Stomach (tissue), 9 donors: ENCODE measurements around the gene GPD2. TPM values are rescaled to one million over a fixed set of nuclear protein-coding genes. Genes with fewer than 3 reads are reported as not detected.

Experiments used
- DNase-seq, 2 donors: peaks; one replicate each; pipeline versions ENCODE4 v3.0.0 to v3.0.0-alpha.2; 2013 to 2019
- H3K27ac ChIP-seq, 5 donors: fragments of 200-600 bp in 4 of 5; sonication (generic) in 4 of 5; one replicate each; pipeline ENCODE4 v1.5.1; 2013 to 2019; ENCODE audit warnings: mild to moderate bottlenecking in 1 of 5, moderate library complexity in 1 of 5
- H3K27me3 ChIP-seq, 3 donors: fragments of 200-600 bp; sonication (generic); one replicate each; pipeline ENCODE4 v1.5.1; 2017 to 2019; ENCODE audit warnings: mixed run types in 1 of 3
- H3K36me3 ChIP-seq, 4 donors: fragments of 200-600 bp; sonication (generic); 1 replicate in 3 of 4; 2 replicates in 1 of 4; pipeline ENCODE4 v1.5.1; 2016 to 2019
- H3K4me1 ChIP-seq, 4 donors: fragments of 200-600 bp; sonication (generic); one replicate each; pipeline ENCODE4 v1.5.1; 2016 to 2019
- H3K4me3 ChIP-seq, 4 donors: fragments of 200-600 bp; sonication (generic) in 3 of 4; one replicate each; pipeline ENCODE4 v1.5.1; 2016 to 2019; ENCODE audit warnings: mild to moderate bottlenecking in 1 of 4
- H3K9me3 ChIP-seq, 4 donors: fragments of 200-600 bp; sonication (generic); one replicate each; pipeline ENCODE4 v1.5.1; 2016 to 2019
- CTCF ChIP-seq, 7 experiments: fragments of 450-650 bp in 4 of 7; fragments of 200-600 bp in 3 of 7; sonication (generic) in 3 of 7; IDR thresholded peaks; one replicate each; pipeline ENCODE4 v1.5.1; 2016 to 2019; ENCODE audit warnings: antibody characterized with exemption in 7 of 7, control low read depth in 2 of 7, mild to moderate bottlenecking in 1 of 7
- EP300 ChIP-seq: sonication (generic); formaldehyde crosslinking; IDR thresholded peaks from one replicate; pipeline ENCODE4 v1.6.1; 2017; ENCODE audit warnings: antibody characterized with exemption
- POLR2A ChIP-seq, 4 donors: fragments of 450-650 bp; IDR thresholded peaks; one replicate each; pipeline ENCODE4 v1.6.1; 2016; ENCODE audit warnings: antibody characterized with exemption in 4 of 4, control low read depth in 2 of 4, mild to moderate bottlenecking in 1 of 4, moderate library complexity in 1 of 4
- POLR2AphosphoS5 ChIP-seq, 3 donors: sonication (generic); formaldehyde crosslinking; IDR thresholded peaks; one replicate each; pipeline ENCODE4 v1.6.1; 2016; ENCODE audit warnings: antibody characterized with exemption in 3 of 3
- WGBS, 5 donors: extraction: QIAGEN DNeasy Blood & Tissue Kit in 3 of 5; methylation state at CpG; one replicate each; pipeline versions ENCODE4 v1.1.5 to v1.1.7; 2013 to 2018; 5-methylcytosine and 5-hydroxymethylcytosine counted together
- intact Hi-C: fragments of 100-400 bp; cut with DNase I; formaldehyde crosslinking; loops from one replicate; pipeline ENCODE4 v1.15.1; 2023; ENCODE audit warnings: low total_unique reads
- polyA plus RNA-seq, 3 donors: library from polyadenylated mRNA; stranded (reverse); fragments of 200-250 nt; gene quantifications; one replicate each; pipeline ENCODE4 v1.2.3, GENCODE V29; 2013
- total RNA-seq, 5 donors: library from RNA; depleted of rRNA; stranded (reverse); fragments of >200 nt; gene quantifications; one replicate each; pipeline versions ENCODE4 v1.1.0 to v1.2.3, GENCODE V29; 2014 to 2016
- donor health status: healthy with polysubstance abuse.
- donor health status: Bipolar disorder and iron deficiency.
- donor health status: healthy.

Gene GPD2
- total and polyA plus RNA-seq, 8 donors = 6.2 to 254 (median 11.5) TPM

DNA sequence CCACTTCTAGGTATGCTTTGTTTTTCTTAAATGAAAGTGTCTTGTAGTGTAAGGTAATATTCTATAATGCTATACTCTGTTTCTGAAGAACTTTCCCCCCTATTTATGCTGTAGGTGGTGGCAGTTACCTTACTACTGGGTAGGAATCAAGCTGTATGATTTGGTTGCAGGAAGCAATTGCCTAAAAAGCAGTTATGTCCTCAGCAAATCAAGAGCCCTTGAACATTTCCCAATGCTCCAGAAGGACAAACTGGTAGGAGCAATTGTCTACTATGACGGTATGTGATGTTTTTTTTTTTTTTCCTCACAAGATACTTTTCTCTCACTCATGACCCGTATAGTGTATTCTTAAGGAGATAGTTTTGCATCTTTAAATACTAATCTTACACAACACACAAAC lies 77.0 kb downstream of the GPD2 start:
- no peak overlapping the region for H3K4me3 ChIP-seq
- WGBS, 5 donors = 93 to 98% (median 96%) methylated on average over 2 of the region's 2 CpGs
- no peak for TF ChIP-seq POLR2A (IDR thresholded peaks at IDR 0.05)
- no peak for TF ChIP-seq POLR2AphosphoS5 (IDR thresholded peaks at IDR 0.05)
- no peak for TF ChIP-seq CTCF (IDR thresholded peaks at IDR 0.05)
- TF ChIP-seq EP300 = no peak

DNA sequence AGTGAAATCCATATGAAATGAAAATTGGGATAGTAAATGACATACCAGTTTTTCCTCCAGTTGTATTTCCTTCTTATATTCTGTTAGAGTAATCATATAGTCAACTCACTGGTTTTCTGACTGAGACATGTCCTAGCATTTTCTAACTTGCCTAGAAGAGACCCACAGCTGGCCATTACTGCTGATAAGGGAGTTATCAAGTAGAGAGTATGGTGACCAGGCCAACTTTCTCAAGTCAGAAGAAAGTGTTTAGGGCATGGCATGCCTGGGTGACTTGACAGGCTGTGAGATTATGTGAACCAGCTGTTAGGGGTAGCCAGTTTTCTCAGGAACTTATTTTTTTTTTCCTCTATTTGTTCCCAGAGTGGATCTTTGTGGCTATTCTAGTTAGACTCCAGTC lies 81.2 kb downstream of the GPD2 start:
- Histone ChIP-seq H3K36me3 (peaks cover 0 to 40% (median 37%) of the 10 kb centered on the region in 4 donors), H3K4me3 (no peak overlapping the region), H3K27me3 (no peaks in the 10 kb centered on the region), H3K4me1 (no peaks in the 10 kb centered on the region), H3K27ac (no peak overlapping the region), H3K9me3 (peaks cover 0 to 8% (median 5%) of the 10 kb centered on the region in 4 donors)
- intact Hi-C loops = no loop called here
- DNase-seq = no peak
- no peak for TF ChIP-seq POLR2AphosphoS5 (IDR thresholded peaks at IDR 0.05)
- TF ChIP-seq POLR2A (IDR thresholded peaks at IDR 0.05) = no peak
- TF ChIP-seq CTCF (IDR thresholded peaks at IDR 0.05) = no peak
- TF ChIP-seq EP300 = no peak

More for the DNA sequence above, 77.0 kb downstream of the GPD2 start:
- no peaks in the 10 kb centered on the region for H3K27me3 ChIP-seq
- no peaks in the 10 kb centered on the region for H3K9me3 ChIP-seq
- no peak for DNase-seq
- intact Hi-C loops = no loop called here
- H3K4me1 ChIP-seq = no peaks in the 10 kb centered on the region
- no peak overlapping the region for H3K27ac ChIP-seq
- peaks cover 3 to 50% (median 38%) of the 10 kb centered on the region in 4 donors for H3K36me3 ChIP-seq

DNA sequence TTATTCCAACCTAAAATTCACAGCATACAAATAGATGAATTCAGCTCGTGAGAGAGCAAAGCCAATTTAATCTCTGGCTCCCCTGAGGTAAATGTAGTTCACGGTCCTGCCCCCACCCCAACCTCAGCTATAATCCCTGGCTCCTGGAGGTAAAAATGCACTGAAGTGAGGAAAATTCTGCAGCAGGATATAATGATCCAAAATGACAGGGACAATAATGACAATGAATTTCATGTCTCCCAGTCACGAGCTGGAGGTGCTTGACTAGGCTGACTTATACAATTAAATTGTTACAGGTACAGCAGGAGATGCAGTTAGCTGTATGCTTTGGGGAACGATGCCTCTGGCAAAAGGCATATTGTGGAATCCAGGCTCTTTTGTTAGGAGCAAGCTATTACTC lies 82.0 kb downstream of the GPD2 start:
- Histone ChIP-seq H3K36me3 (peaks cover 0 to 35% (median 34%) of the 10 kb centered on the region in 4 donors), H3K27me3 (no peaks in the 10 kb centered on the region), H3K4me1 (no peaks in the 10 kb centered on the region), H3K9me3 (peaks cover 0 to 8% (median 5%) of the 10 kb centered on the region in 4 donors), H3K4me3 (no peak overlapping the region), H3K27ac (no peak overlapping the region)
- no peak for TF ChIP-seq POLR2AphosphoS5 (IDR thresholded peaks at IDR 0.05)
- no peak for TF ChIP-seq EP300
- no peak for TF ChIP-seq POLR2A (IDR thresholded peaks at IDR 0.05)
- no peak for TF ChIP-seq CTCF (IDR thresholded peaks at IDR 0.05)
- 89 to 95% (median 93%) methylated on average over 4 of the region's 4 CpGs for WGBS, 5 donors
- intact Hi-C loops = no loop called here
- DNase-seq = no peak

GRCh38 chr2:156522864-156523440 lies 86.8 kb downstream of the GPD2 start:
- 86 to 95% (median 91%) methylated on average over 4 of the region's 4 CpGs for WGBS, 5 donors
- DNase-seq = no peak

More at GRCh38 chr2:156522864-156523440, 86.8 kb downstream of the GPD2 start:
- Histone ChIP-seq H3K27me3 (no peaks in the 10 kb centered on the region), H3K9me3 (peaks cover 0 to 8% (median 5%) of the 10 kb centered on the region in 4 donors), H3K4me1 (no peaks in the 10 kb centered on the region), H3K4me3 (no peak overlapping the region), H3K36me3 (peaks cover 0 to 21% (median 10%) of the 10 kb centered on the region in 4 donors), H3K27ac (no peak overlapping the region)
- intact Hi-C loops = no loop called here
- TF ChIP-seq EP300 = no peak
- no peak for TF ChIP-seq CTCF (IDR thresholded peaks at IDR 0.05)
